ENCODE results near the gene CHRM3.

DNA sequence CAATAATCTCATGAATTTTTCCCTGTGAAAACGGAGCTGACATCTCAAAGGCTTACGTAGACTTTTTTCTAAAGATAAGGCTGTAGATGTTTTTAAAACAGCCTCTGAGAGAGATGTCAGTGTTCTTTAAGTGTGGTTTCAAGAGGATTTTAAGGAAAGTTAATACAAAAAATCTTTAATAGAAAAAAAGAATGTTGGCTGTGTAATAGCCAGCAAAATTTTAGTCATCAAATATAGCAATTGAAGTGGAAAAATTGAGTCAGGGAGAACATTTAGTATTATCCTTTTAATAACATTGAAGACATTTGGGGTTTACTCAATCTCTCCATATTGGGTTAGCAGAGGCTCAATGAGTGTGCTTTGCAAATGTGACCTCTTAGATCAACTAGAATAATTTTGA, 38.6 kb upstream of the CHRM3 start:
- TF ChIP-seq EZH2 (IDR thresholded peaks at IDR 0.05; ENCODE audit: low read length, unreplicated experiment), result no peak
- TF ChIP-seq, protein P1, sequence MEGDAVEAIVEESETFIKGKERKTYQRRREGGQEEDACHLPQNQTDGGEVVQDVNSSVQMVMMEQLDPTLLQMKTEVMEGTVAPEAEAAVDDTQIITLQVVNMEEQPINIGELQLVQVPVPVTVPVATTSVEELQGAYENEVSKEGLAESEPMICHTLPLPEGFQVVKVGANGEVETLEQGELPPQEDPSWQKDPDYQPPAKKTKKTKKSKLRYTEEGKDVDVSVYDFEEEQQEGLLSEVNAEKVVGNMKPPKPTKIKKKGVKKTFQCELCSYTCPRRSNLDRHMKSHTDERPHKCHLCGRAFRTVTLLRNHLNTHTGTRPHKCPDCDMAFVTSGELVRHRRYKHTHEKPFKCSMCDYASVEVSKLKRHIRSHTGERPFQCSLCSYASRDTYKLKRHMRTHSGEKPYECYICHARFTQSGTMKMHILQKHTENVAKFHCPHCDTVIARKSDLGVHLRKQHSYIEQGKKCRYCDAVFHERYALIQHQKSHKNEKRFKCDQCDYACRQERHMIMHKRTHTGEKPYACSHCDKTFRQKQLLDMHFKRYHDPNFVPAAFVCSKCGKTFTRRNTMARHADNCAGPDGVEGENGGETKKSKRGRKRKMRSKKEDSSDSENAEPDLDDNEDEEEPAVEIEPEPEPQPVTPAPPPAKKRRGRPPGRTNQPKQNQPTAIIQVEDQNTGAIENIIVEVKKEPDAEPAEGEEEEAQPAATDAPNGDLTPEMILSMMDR (conservative IDR thresholded peaks at IDR 0.05; ENCODE audit: low read depth, low read length), result no peak

Measured in PC-3 (cell line).